ENCODE results near the gene CRNKL1.

Gene CRNKL1

GRCh38 chr20:19996222-19996621 lies 56.0 kb downstream of the CRNKL1 start:
- H3K27me3 ChIP-seq (ENCODE audit: insufficient read depth, low read depth, severe bottlenecking): no peaks in the 10 kb centered on the region
- DNase-seq: no peak
- no peak overlapping the region for H3K4me3 ChIP-seq (ENCODE audit: low read depth, low read length)
- no peaks in the 10 kb centered on the region for H3K36me3 ChIP-seq
- no peak overlapping the region for H3K27ac ChIP-seq
- H3K9me3 ChIP-seq (ENCODE audit: severe bottlenecking): no peaks in the 10 kb centered on the region
- no peak for TF ChIP-seq CTCF (IDR thresholded peaks at IDR 0.05; ENCODE audit: low read depth, low read length)

GRCh38 chr20:19995220-19995863 lies 56.9 kb downstream of the CRNKL1 start:
- no peak for DNase-seq
- Histone ChIP-seq H3K9me3 (ENCODE audit: severe bottlenecking) (no peaks in the 10 kb centered on the region), H3K4me3 (ENCODE audit: low read depth, low read length) (no peak overlapping the region), H3K27me3 (ENCODE audit: insufficient read depth, low read depth, severe bottlenecking) (no peaks in the 10 kb centered on the region), H3K36me3 (no peaks in the 10 kb centered on the region), H3K27ac (no peak overlapping the region)
- TF ChIP-seq CTCF (IDR thresholded peaks at IDR 0.05; ENCODE audit: low read depth, low read length): peak; percentile 56

GRCh38 chr20:19993958-19994669 lies 58.2 kb downstream of the CRNKL1 start:
- no peak for TF ChIP-seq CTCF (IDR thresholded peaks at IDR 0.05; ENCODE audit: low read depth, low read length)
- Histone ChIP-seq H3K9me3 (ENCODE audit: severe bottlenecking) (no peaks in the 10 kb centered on the region), H3K27ac (no peak overlapping the region), H3K4me3 (ENCODE audit: low read depth, low read length) (no peak overlapping the region), H3K27me3 (ENCODE audit: insufficient read depth, low read depth, severe bottlenecking) (no peaks in the 10 kb centered on the region), H3K36me3 (no peaks in the 10 kb centered on the region)
- no peak for DNase-seq

- TF ChIP-seq CTCF (IDR thresholded peaks at IDR 0.05; ENCODE audit: low read depth, low read length): no peak
- no peaks in the 10 kb centered on the region for H3K27me3 ChIP-seq (ENCODE audit: insufficient read depth, low read depth, severe bottlenecking)
- no peaks in the 10 kb centered on the region for H3K36me3 ChIP-seq
- H3K9me3 ChIP-seq (ENCODE audit: severe bottlenecking): no peaks in the 10 kb centered on the region
- H3K27ac ChIP-seq: no peak overlapping the region
- no peak for DNase-seq
- no peak overlapping the region for H3K4me3 ChIP-seq (ENCODE audit: low read depth, low read length)
These were observed 59.0 kb downstream of the CRNKL1 start for GRCh38 chr20:19992996-19993908.

GRCh38 chr20:19991854-19992253 lies 60.4 kb downstream of the CRNKL1 start:
- no peaks in the 10 kb centered on the region for H3K36me3 ChIP-seq
- H3K27ac ChIP-seq: no peak overlapping the region
- H3K9me3 ChIP-seq (ENCODE audit: severe bottlenecking): no peaks in the 10 kb centered on the region
- no peak overlapping the region for H3K4me3 ChIP-seq (ENCODE audit: low read depth, low read length)
- TF ChIP-seq CTCF (IDR thresholded peaks at IDR 0.05; ENCODE audit: low read depth, low read length): no peak
- no peaks in the 10 kb centered on the region for H3K27me3 ChIP-seq (ENCODE audit: insufficient read depth, low read depth, severe bottlenecking)
- DNase-seq: no peak
